ENCODE results near the gene DISP1. TPM values are rescaled to one million over a fixed set of nuclear protein-coding genes. Genes with fewer than 3 reads are reported as not detected.

Gene DISP1
- polyA plus RNA-seq (2013, experiment 1 of 2) = 7.5 TPM
- polyA plus RNA-seq (2013, experiment 2 of 2) = 7.8 TPM

GRCh38 chr1:222814536-222815439, at the start of gene DISP1:
DISP1 (plus strand) TSS chr1:222815039; CDS start chr1:222942824, 127,785 bp downstream.
- WGBS, 2 experiments (ENCODE audit: insufficient coverage in 2 of 2) = 2 to 4% methylated on average over 57 to 58 of the region's 67 CpGs
- peak within 1 kb of the TSS; percentile 79 for H3K4me3 ChIP-seq (ENCODE audit: extremely low read depth, insufficient read depth, low read length, poor library complexity, severe bottlenecking)
- H3K9me3 ChIP-seq (ENCODE audit: control insufficient read depth, low read length) = no peaks in the 10 kb centered on the region
- H3K27ac ChIP-seq (ENCODE audit: low read depth, low read length, severe bottlenecking) = peak within 1 kb of the TSS; percentile 85
- no peaks in the 10 kb centered on the region for H3K36me3 ChIP-seq (ENCODE audit: control insufficient read depth, insufficient read depth, low read length)
- H3K4me1 ChIP-seq (ENCODE audit: control insufficient read depth, insufficient read depth, low read length, poor library complexity, severe bottlenecking) = peaks cover 6% of the 10 kb centered on the region

- H3K4me1 ChIP-seq (ENCODE audit: control insufficient read depth, insufficient read depth, low read length, poor library complexity, severe bottlenecking) = no peaks in the 10 kb centered on the region
- H3K36me3 ChIP-seq (ENCODE audit: control insufficient read depth, insufficient read depth, low read length) = no peaks in the 10 kb centered on the region
- no peak overlapping the region for H3K27ac ChIP-seq (ENCODE audit: low read depth, low read length, severe bottlenecking)
- H3K9me3 ChIP-seq (ENCODE audit: control insufficient read depth, low read length) = peaks cover 14% of the 10 kb centered on the region
- H3K4me3 ChIP-seq (ENCODE audit: extremely low read depth, insufficient read depth, low read length, poor library complexity, severe bottlenecking) = no peak overlapping the region
- WGBS, 2 experiments (ENCODE audit: insufficient coverage in 2 of 2) = 77 to 100% methylated on average over 4 to 5 of the region's 5 CpGs
Observed at GRCh38 chr1:222767152-222767571, 47.7 kb upstream of the DISP1 start.

GRCh38 chr1:222768592-222768991, 46.2 kb upstream of the DISP1 start:
- H3K36me3 ChIP-seq (ENCODE audit: control insufficient read depth, insufficient read depth, low read length) = no peaks in the 10 kb centered on the region
- no peak overlapping the region for H3K27ac ChIP-seq (ENCODE audit: low read depth, low read length, severe bottlenecking)
- peaks cover 14% of the 10 kb centered on the region for H3K9me3 ChIP-seq (ENCODE audit: control insufficient read depth, low read length)
- no peak overlapping the region for H3K4me3 ChIP-seq (ENCODE audit: extremely low read depth, insufficient read depth, low read length, poor library complexity, severe bottlenecking)
- no peaks in the 10 kb centered on the region for H3K4me1 ChIP-seq (ENCODE audit: control insufficient read depth, insufficient read depth, low read length, poor library complexity, severe bottlenecking)

- Histone ChIP-seq H3K9me3 (ENCODE audit: control insufficient read depth, low read length) (peaks cover 14% of the 10 kb centered on the region), H3K4me3 (ENCODE audit: extremely low read depth, insufficient read depth, low read length, poor library complexity, severe bottlenecking) (no peak overlapping the region), H3K36me3 (ENCODE audit: control insufficient read depth, insufficient read depth, low read length) (no peaks in the 10 kb centered on the region), H3K27ac (ENCODE audit: low read depth, low read length, severe bottlenecking) (no peak overlapping the region), H3K4me1 (ENCODE audit: control insufficient read depth, insufficient read depth, low read length, poor library complexity, severe bottlenecking) (no peaks in the 10 kb centered on the region)
- no CpG with 5 or more reads among the region's 1 CpG for WGBS, 2 experiments (ENCODE audit: insufficient coverage in 2 of 2)
Observed at GRCh38 chr1:222769181-222769580, 45.7 kb upstream of the DISP1 start.

GRCh38 chr1:222769971-222770620, 44.7 kb upstream of the DISP1 start:
- Histone ChIP-seq H3K4me3 (ENCODE audit: extremely low read depth, insufficient read depth, low read length, poor library complexity, severe bottlenecking) (no peak overlapping the region), H3K9me3 (ENCODE audit: control insufficient read depth, low read length) (peaks cover 14% of the 10 kb centered on the region), H3K27ac (ENCODE audit: low read depth, low read length, severe bottlenecking) (no peak overlapping the region), H3K4me1 (ENCODE audit: control insufficient read depth, insufficient read depth, low read length, poor library complexity, severe bottlenecking) (no peaks in the 10 kb centered on the region), H3K36me3 (ENCODE audit: control insufficient read depth, insufficient read depth, low read length) (no peaks in the 10 kb centered on the region)
- WGBS, 2 experiments (ENCODE audit: insufficient coverage in 2 of 2) = 57% methylated on average over 1 of the region's 2 CpGs; no CpG with 5 or more reads in 1 of the 2 experiments

- H3K36me3 ChIP-seq (ENCODE audit: control insufficient read depth, insufficient read depth, low read length) = no peaks in the 10 kb centered on the region
- H3K27ac ChIP-seq (ENCODE audit: low read depth, low read length, severe bottlenecking) = no peak overlapping the region
- peaks cover 14% of the 10 kb centered on the region for H3K9me3 ChIP-seq (ENCODE audit: control insufficient read depth, low read length)
- WGBS, 2 experiments (ENCODE audit: insufficient coverage in 2 of 2) = 100% methylated on average over 2 of the region's 4 CpGs; no CpG with 5 or more reads in 1 of the 2 experiments
- no peak overlapping the region for H3K4me3 ChIP-seq (ENCODE audit: extremely low read depth, insufficient read depth, low read length, poor library complexity, severe bottlenecking)
- no peaks in the 10 kb centered on the region for H3K4me1 ChIP-seq (ENCODE audit: control insufficient read depth, insufficient read depth, low read length, poor library complexity, severe bottlenecking)
Observed at GRCh38 chr1:222772996-222773379, 41.9 kb upstream of the DISP1 start.

- H3K27ac ChIP-seq (ENCODE audit: low read depth, low read length, severe bottlenecking) = no peak overlapping the region
- H3K4me3 ChIP-seq (ENCODE audit: extremely low read depth, insufficient read depth, low read length, poor library complexity, severe bottlenecking) = no peak overlapping the region
- no peaks in the 10 kb centered on the region for H3K9me3 ChIP-seq (ENCODE audit: control insufficient read depth, low read length)
- no CpG with 5 or more reads among the region's 1 CpG for WGBS, 2 experiments (ENCODE audit: insufficient coverage in 2 of 2)
- H3K36me3 ChIP-seq (ENCODE audit: control insufficient read depth, insufficient read depth, low read length) = no peaks in the 10 kb centered on the region
- no peaks in the 10 kb centered on the region for H3K4me1 ChIP-seq (ENCODE audit: control insufficient read depth, insufficient read depth, low read length, poor library complexity, severe bottlenecking)
Observed at GRCh38 chr1:222777463-222777862, 37.4 kb upstream of the DISP1 start.

- H3K4me1 ChIP-seq (ENCODE audit: control insufficient read depth, insufficient read depth, low read length, poor library complexity, severe bottlenecking) = no peaks in the 10 kb centered on the region
- H3K9me3 ChIP-seq (ENCODE audit: control insufficient read depth, low read length) = no peaks in the 10 kb centered on the region
- WGBS, 2 experiments (ENCODE audit: insufficient coverage in 2 of 2) = 80 to 100% methylated on average over 2 of the region's 2 CpGs
- H3K36me3 ChIP-seq (ENCODE audit: control insufficient read depth, insufficient read depth, low read length) = no peaks in the 10 kb centered on the region
- no peak overlapping the region for H3K4me3 ChIP-seq (ENCODE audit: extremely low read depth, insufficient read depth, low read length, poor library complexity, severe bottlenecking)
- no peak overlapping the region for H3K27ac ChIP-seq (ENCODE audit: low read depth, low read length, severe bottlenecking)
Observed at GRCh38 chr1:222777977-222778376, 36.9 kb upstream of the DISP1 start.

GRCh38 chr1:222781251-222781650, 33.6 kb upstream of the DISP1 start:
- no peak overlapping the region for H3K4me3 ChIP-seq (ENCODE audit: extremely low read depth, insufficient read depth, low read length, poor library complexity, severe bottlenecking)
- no peaks in the 10 kb centered on the region for H3K36me3 ChIP-seq (ENCODE audit: control insufficient read depth, insufficient read depth, low read length)
- WGBS, 2 experiments (ENCODE audit: insufficient coverage in 2 of 2) = 70 to 80% methylated on average over 1 to 2 of the region's 4 CpGs

GRCh38 chr1:222783051-222783450, 31.8 kb upstream of the DISP1 start:
- H3K36me3 ChIP-seq (ENCODE audit: control insufficient read depth, insufficient read depth, low read length) = no peaks in the 10 kb centered on the region
- H3K27ac ChIP-seq (ENCODE audit: low read depth, low read length, severe bottlenecking) = no peak overlapping the region
- no peaks in the 10 kb centered on the region for H3K4me1 ChIP-seq (ENCODE audit: control insufficient read depth, insufficient read depth, low read length, poor library complexity, severe bottlenecking)
- H3K9me3 ChIP-seq (ENCODE audit: control insufficient read depth, low read length) = no peaks in the 10 kb centered on the region
- H3K4me3 ChIP-seq (ENCODE audit: extremely low read depth, insufficient read depth, low read length, poor library complexity, severe bottlenecking) = no peak overlapping the region

More at GRCh38 chr1:222781251-222781650, 33.6 kb upstream of the DISP1 start:
- H3K4me1 ChIP-seq (ENCODE audit: control insufficient read depth, insufficient read depth, low read length, poor library complexity, severe bottlenecking) = no peaks in the 10 kb centered on the region
- no peak overlapping the region for H3K27ac ChIP-seq (ENCODE audit: low read depth, low read length, severe bottlenecking)
- H3K9me3 ChIP-seq (ENCODE audit: control insufficient read depth, low read length) = no peaks in the 10 kb centered on the region

GRCh38 chr1:222784371-222784770, 30.5 kb upstream of the DISP1 start:
- H3K9me3 ChIP-seq (ENCODE audit: control insufficient read depth, low read length) = no peaks in the 10 kb centered on the region
- WGBS, 2 experiments (ENCODE audit: insufficient coverage in 2 of 2) = 82 to 83% methylated on average over 1 of the region's 3 CpGs
- no peak overlapping the region for H3K4me3 ChIP-seq (ENCODE audit: extremely low read depth, insufficient read depth, low read length, poor library complexity, severe bottlenecking)
- H3K27ac ChIP-seq (ENCODE audit: low read depth, low read length, severe bottlenecking) = no peak overlapping the region
- no peaks in the 10 kb centered on the region for H3K36me3 ChIP-seq (ENCODE audit: control insufficient read depth, insufficient read depth, low read length)
- H3K4me1 ChIP-seq (ENCODE audit: control insufficient read depth, insufficient read depth, low read length, poor library complexity, severe bottlenecking) = no peaks in the 10 kb centered on the region

Data from mesodermal cell (in vitro differentiated cells).